Thoracic aorta (tissue), 2 donors: ENCODE results near the gene BUB1B. TPM values are rescaled to one million over a fixed set of nuclear protein-coding genes. Genes with fewer than 3 reads are reported as not detected.
"Not testable (repeated sequence)": the region's sequence is repeated elsewhere in the genome, so short reads cannot be mapped to it uniquely, and the experiment has no call there.

ENCODE experiments used
- ATAC-seq: fragments of 150-250 bp; one replicate; pipeline ENCODE4 v1.8.0; 2017; ENCODE audit warnings: low read depth; ENCODE audit not compliant: insufficient number of reproducible peaks, low FRiP score
- DNase-seq: peaks from one replicate; pipeline ENCODE4 v3.0.0-alpha.2; 2020; ENCODE audit warnings: low spot score
- H3K27ac ChIP-seq, 2 donors: fragments of 200-600 bp; sonication (generic); 1 replicate in 1 of 2; 2 replicates in 1 of 2; pipeline ENCODE4 v1.5.1; 2016; ENCODE audit warnings: mild to moderate bottlenecking in 2 of 2, moderate library complexity in 2 of 2
- H3K27me3 ChIP-seq: fragments of 200-600 bp; sonication (generic); replicated peaks from 2 replicates; pipeline ENCODE4 v1.6.0; 2016; ENCODE audit warnings: mild to moderate bottlenecking; ENCODE audit not compliant: insufficient read depth
- H3K36me3 ChIP-seq: fragments of 200-600 bp; sonication (generic); one replicate; pipeline ENCODE4 v1.5.1; 2016
- H3K4me1 ChIP-seq, 2 donors: fragments of 200-600 bp; sonication (generic); 1 replicate in 1 of 2; 2 replicates in 1 of 2; pipeline versions ENCODE4 v1.5.1 to v1.6.0; 2016; ENCODE audit warnings: low read depth in 2 of 2, mild to moderate bottlenecking in 1 of 2; ENCODE audit not compliant: control insufficient read depth in 1 of 2
- H3K4me3 ChIP-seq: fragments of 200-600 bp; sonication (generic); 2 replicates; pipeline ENCODE4 v1.5.1; 2016; ENCODE audit warnings: mild to moderate bottlenecking
- H3K9me3 ChIP-seq: fragments of 200-600 bp; sonication (generic); 2 replicates; pipeline ENCODE4 v1.5.1; 2016
- CTCF ChIP-seq: fragments of 200-600 bp; sonication (generic); IDR thresholded peaks from one replicate; pipeline ENCODE4 v1.5.1; 2019; ENCODE audit warnings: antibody characterized with exemption
- total RNA-seq, 2 donors: library from RNA; depleted of rRNA; stranded (reverse); fragments of >200 nt; gene quantifications; one replicate each; pipeline versions ENCODE4 v1.1.0 to v1.2.3, GENCODE V29; 2016

Gene BUB1B
- 1 to 10 TPM in 1 of 2 donors, under 1 TPM in 1; 0.41 to 3.5 TPM for total RNA-seq

- no peak for TF ChIP-seq CTCF
- no peaks in the 10 kb centered on the region for H3K36me3 ChIP-seq
- ATAC-seq: peak; percentile 86
Observed at GRCh38 chr15:40160689-40161688, at the start of gene BUB1B. Gene BUB1B (plus strand): TSS chr15:40161069. CDS start chr15:40161221, 152 bp downstream.

GRCh38 chr15:40111888-40112287 lies 49.0 kb upstream of the BUB1B start:
- H3K4me1 ChIP-seq: peaks cover 3 to 20% of the 10 kb centered on the region in 2 donors
- TF ChIP-seq CTCF: no peak
- ATAC-seq: no peak
- H3K9me3 ChIP-seq: no peaks in the 10 kb centered on the region
- no peak for DNase-seq
- no peak overlapping the region for H3K27ac ChIP-seq
- H3K27me3 ChIP-seq: no peaks in the 10 kb centered on the region
- no peak overlapping the region for H3K4me3 ChIP-seq
- H3K36me3 ChIP-seq: no peaks in the 10 kb centered on the region

More at GRCh38 chr15:40160689-40161688, at the start of gene BUB1B:
- Histone ChIP-seq H3K27ac (no peak within 1 kb of the TSS), H3K9me3 (no peaks in the 10 kb centered on the region), H3K4me1 (peaks cover 4 to 5% of the 10 kb centered on the region in 2 donors), H3K27me3 (no peaks in the 10 kb centered on the region), H3K4me3 (peak within 1 kb of the TSS; percentile 74)
- DNase-seq: peak; percentile 88

GRCh38 chr15:40112789-40113188 lies 48.1 kb upstream of the BUB1B start:
- no peak for TF ChIP-seq CTCF
- ATAC-seq (no peak), DNase-seq (no peak)
- no peaks in the 10 kb centered on the region for H3K9me3 ChIP-seq
- no peak overlapping the region for H3K27ac ChIP-seq
- H3K4me1 ChIP-seq: peaks cover 0 to 11% of the 10 kb centered on the region in 2 donors
- H3K27me3 ChIP-seq: no peaks in the 10 kb centered on the region
- no peak overlapping the region for H3K4me3 ChIP-seq
- no peaks in the 10 kb centered on the region for H3K36me3 ChIP-seq

GRCh38 chr15:40114218-40114617 lies 46.7 kb upstream of the BUB1B start:
- Histone ChIP-seq H3K36me3 (no peaks in the 10 kb centered on the region), H3K4me1 (peaks cover 0 to 6% of the 10 kb centered on the region in 2 donors), H3K27ac (no peak overlapping the region), H3K27me3 (no peaks in the 10 kb centered on the region), H3K4me3 (no peak overlapping the region), H3K9me3 (no peaks in the 10 kb centered on the region)
- TF ChIP-seq CTCF: no peak
- no peak for ATAC-seq
- DNase-seq: no peak

- DNase-seq, H3K9me3 ChIP-seq, H3K27me3 ChIP-seq, H3K4me1 ChIP-seq, H3K4me3 ChIP-seq, H3K27ac ChIP-seq, H3K36me3 ChIP-seq, ATAC-seq: not testable (repeated sequence)
Observed at GRCh38 chr15:40115106-40115505, 45.8 kb upstream of the BUB1B start.
